MM.1S (cell line): ENCODE measurements around the gene MKLN1.

Source experiments
- DNase-seq: peaks from one replicate; pipeline ENCODE4 v3.0.0-alpha.2; 2015
- H2AFZ ChIP-seq: fragments of 300-600 bp; sonication (generic); 2 replicates; pipeline ENCODE4 v1.6.0; 2016; ENCODE audit warnings: antibody characterized with exemption, low read length
- H3F3A ChIP-seq: fragments of 300-600 bp; sonication (generic); 2 replicates; pipeline ENCODE4 v1.6.1; 2016; ENCODE audit warnings: mild to moderate bottlenecking, antibody characterized with exemption, low read length, moderate library complexity, mixed read lengths; ENCODE audit not compliant: insufficient read depth
- H3K27ac ChIP-seq: fragments of 300-600 bp; sonication (generic); 2 replicates; pipeline ENCODE4 v1.5.1; 2016; ENCODE audit warnings: mild to moderate bottlenecking, low read length
- H3K27me3 ChIP-seq: fragments of 300-600 bp; sonication (generic); replicated peaks from 2 replicates; pipeline ENCODE4 v1.6.0; 2016; ENCODE audit warnings: low read length; ENCODE audit not compliant: insufficient read depth
- H3K36me3 ChIP-seq: fragments of 300-600 bp; sonication (generic); replicated peaks from 2 replicates; pipeline ENCODE4 v1.6.1; 2016; ENCODE audit warnings: mild to moderate bottlenecking, low read length, mixed read lengths; ENCODE audit not compliant: insufficient read depth
- H3K4me1 ChIP-seq: fragments of 300-600 bp; sonication (generic); 2 replicates; pipeline ENCODE4 v1.6.1; 2016; ENCODE audit warnings: low read length, mixed read lengths
- H3K4me2 ChIP-seq: fragments of 300-600 bp; sonication (generic); 2 replicates; pipeline ENCODE4 v1.6.0; 2016; ENCODE audit warnings: low read depth, low read length
- H3K4me3 ChIP-seq: fragments of 300-600 bp; sonication (generic); 2 replicates; pipeline ENCODE4 v1.5.1; 2016; ENCODE audit warnings: low read length, mixed read lengths
- H3K79me2 ChIP-seq: fragments of 300-600 bp; sonication (generic); 2 replicates; pipeline ENCODE4 v1.6.1; 2016; ENCODE audit warnings: mixed run types, low read length, mixed read lengths
- H3K9ac ChIP-seq: fragments of 300-600 bp; sonication (generic); 2 replicates; pipeline ENCODE4 v1.6.1; 2016; ENCODE audit warnings: low read length, mixed read lengths
- H3K9me2 ChIP-seq: fragments of 300-600 bp; sonication (generic); replicated peaks from 2 replicates; pipeline ENCODE4 v1.6.1; 2016; ENCODE audit warnings: mild to moderate bottlenecking, low read length, mixed read lengths; ENCODE audit not compliant: insufficient read depth
- H3K9me3 ChIP-seq: fragments of 300-600 bp; sonication (generic); replicated peaks from 2 replicates; pipeline ENCODE4 v1.6.1; 2016; ENCODE audit warnings: mild to moderate bottlenecking, low read length, mixed read lengths; ENCODE audit not compliant: insufficient read depth
- H4K20me1 ChIP-seq: fragments of 300-600 bp; sonication (generic); 2 replicates; pipeline ENCODE4 v1.6.1; 2016; ENCODE audit warnings: mild to moderate bottlenecking, low read length, moderate library complexity, mixed read lengths; ENCODE audit not compliant: insufficient read depth
- CTCF ChIP-seq: fragments of 300-600 bp; sonication (generic); IDR thresholded peaks from 2 replicates; pipeline ENCODE4 v1.5.1; 2016; ENCODE audit warnings: antibody characterized with exemption, low read length, mixed read lengths
- EZH2 ChIP-seq: fragments of 300-600 bp; sonication (generic); optimal IDR thresholded peaks from 2 replicates; pipeline ENCODE3; 2017; ENCODE audit warnings: low read depth, mild to moderate bottlenecking, antibody characterized with exemption, low read length, mixed read lengths
- EZH2phosphoT487 ChIP-seq: fragments of 300-600 bp; sonication (generic); IDR thresholded peaks from 2 replicates; pipeline ENCODE4 v1.6.1; 2018; ENCODE audit warnings: antibody characterized with exemption, low read length

The MKLN1 gene

GRCh38 chr7:131506597-131506996 is 178.9 kb downstream of the MKLN1 start:
- Histone ChIP-seq H3K9me3 (no peaks in the 10 kb centered on the region), H3K4me2 (no peak overlapping the region), H3F3A (peaks cover 3% of the 10 kb centered on the region), H3K9me2 (no peaks in the 10 kb centered on the region), H3K36me3 (no peaks in the 10 kb centered on the region), H3K4me3 (no peak overlapping the region), H3K4me1 (peaks cover 12% of the 10 kb centered on the region), H2AFZ (no peak overlapping the region), H3K27me3 (no peaks in the 10 kb centered on the region), H3K27ac (no peak overlapping the region), H4K20me1 (no peaks in the 10 kb centered on the region), H3K79me2 (no peaks in the 10 kb centered on the region), H3K9ac (no peak overlapping the region)
- no peak for DNase-seq
- TF ChIP-seq EZH2, result no peak
- no peak for TF ChIP-seq EZH2phosphoT487
- TF ChIP-seq CTCF, result no peak

DNA sequence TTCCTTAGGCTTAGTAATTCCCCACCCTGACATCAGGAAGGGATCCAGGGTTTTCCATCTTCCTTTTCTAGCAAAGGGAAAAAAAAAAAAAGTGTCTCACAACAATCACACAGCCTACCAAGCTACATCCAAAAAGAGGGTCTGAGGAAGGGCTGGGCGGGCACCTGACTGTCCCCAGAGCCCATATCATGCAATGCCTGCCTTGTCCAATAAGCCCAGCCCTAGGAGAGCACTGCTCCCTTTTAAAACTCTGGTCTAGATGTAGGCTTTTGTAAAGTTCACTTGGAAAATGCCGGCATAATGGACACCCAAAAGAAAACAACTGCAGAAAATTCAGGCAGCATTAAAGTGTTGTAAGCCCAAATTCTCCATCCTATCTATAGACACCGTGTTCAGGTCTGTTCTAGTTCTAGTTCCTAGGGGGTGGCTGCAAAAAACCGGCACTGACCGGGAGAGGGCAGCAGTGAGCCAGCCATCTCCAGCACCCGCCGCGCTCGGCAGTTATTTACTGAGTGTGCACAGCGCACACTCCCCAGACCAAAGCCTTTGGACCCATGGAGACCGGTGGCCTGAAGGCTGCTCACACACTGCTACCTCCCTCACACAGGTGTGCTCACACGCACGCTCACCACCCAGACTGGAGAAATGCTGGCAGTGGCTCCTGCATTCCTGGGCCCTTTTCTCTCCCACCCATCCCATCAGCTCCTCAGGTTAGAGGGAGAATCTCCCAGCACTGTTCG is 180.1 kb downstream of the MKLN1 start:
- no peaks in the 10 kb centered on the region for H3K9me2 ChIP-seq
- H3K4me3 ChIP-seq, result no peak overlapping the region
- TF ChIP-seq EZH2phosphoT487 (no peak), CTCF (peak; percentile 99)
- no peaks in the 10 kb centered on the region for H3K27me3 ChIP-seq
- H3K9me3 ChIP-seq, result no peaks in the 10 kb centered on the region
- no peaks in the 10 kb centered on the region for H4K20me1 ChIP-seq
- peak; percentile 84 for DNase-seq
- no peaks in the 10 kb centered on the region for H3F3A ChIP-seq
- no peak overlapping the region for H2AFZ ChIP-seq
- no peaks in the 10 kb centered on the region for H3K36me3 ChIP-seq
- no peak overlapping the region for H3K27ac ChIP-seq
- no peaks in the 10 kb centered on the region for H3K79me2 ChIP-seq
- H3K9ac ChIP-seq, result no peak overlapping the region
- peak overlapping the region; percentile 13; the same call in 1 of the 2 replicates for H3K4me2 ChIP-seq
- H3K4me1 ChIP-seq, result peaks cover 5% of the 10 kb centered on the region; the same call in 1 of the 2 replicates

DNA sequence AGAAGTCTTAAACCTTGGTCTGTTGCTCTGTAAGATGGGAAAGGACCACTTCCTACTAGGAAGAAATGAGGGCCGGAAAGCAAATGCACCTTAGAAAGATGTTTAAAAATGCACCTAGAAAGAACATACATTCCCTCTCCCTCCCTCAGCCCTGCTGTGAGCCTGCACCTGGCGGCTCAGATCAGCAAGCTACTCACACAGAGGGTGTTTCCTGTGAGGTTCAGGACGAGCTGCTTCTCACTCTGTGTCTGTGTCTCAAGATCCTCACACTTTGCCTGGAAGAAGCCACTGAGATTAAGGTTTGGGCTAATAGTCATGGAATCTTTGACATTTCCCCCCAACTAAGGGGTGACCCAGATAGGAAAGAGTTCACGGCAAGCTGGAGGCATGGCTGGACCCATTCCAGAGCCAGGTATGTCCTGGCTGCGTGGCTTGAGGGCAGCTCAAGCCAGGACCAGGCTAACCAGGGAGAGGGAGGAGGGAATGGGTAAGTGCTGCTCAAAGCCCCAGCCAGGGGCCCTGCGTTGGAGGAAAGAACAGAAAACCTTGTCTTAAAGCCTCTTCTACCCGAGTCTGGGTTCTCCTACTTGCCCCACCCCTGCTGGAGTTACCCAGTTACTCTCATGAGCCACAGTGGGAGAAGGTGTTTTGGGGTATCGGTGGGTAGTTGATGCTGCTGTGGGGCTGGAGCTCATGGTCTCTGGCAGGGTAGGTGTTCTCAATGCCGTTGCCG is 181.2 kb downstream of the MKLN1 start:
- H3K27me3 ChIP-seq, result no peaks in the 10 kb centered on the region
- no peaks in the 10 kb centered on the region for H3K9me3 ChIP-seq
- no peaks in the 10 kb centered on the region for H3K79me2 ChIP-seq
- peak; percentile 24 for DNase-seq
- no peak overlapping the region for H2AFZ ChIP-seq
- TF ChIP-seq EZH2, result no peak
- no peak for TF ChIP-seq EZH2phosphoT487
- no peak for TF ChIP-seq CTCF
- no peaks in the 10 kb centered on the region for H3K36me3 ChIP-seq
- no peaks in the 10 kb centered on the region for H3K9me2 ChIP-seq
- H3F3A ChIP-seq, result no peaks in the 10 kb centered on the region
- no peaks in the 10 kb centered on the region for H4K20me1 ChIP-seq
- no peak overlapping the region for H3K4me2 ChIP-seq
- H3K4me1 ChIP-seq, result peaks cover 8% of the 10 kb centered on the region; the same call in 1 of the 2 replicates
- H3K27ac ChIP-seq, result no peak overlapping the region
- H3K9ac ChIP-seq, result no peak overlapping the region
- H3K4me3 ChIP-seq, result no peak overlapping the region
